K562 (cell line): ENCODE data around the gene NUP85. TPM values are rescaled to one million over a fixed set of nuclear protein-coding genes. Genes with fewer than 3 reads are reported as not detected.

Experiments
- CREB3 ChIP-seq: fragments of 450-650 bp; conservative IDR thresholded peaks from 2 replicates; pipeline ENCODE4 v1.6.1; 2016; ENCODE audit warnings: missing genetic modification characterization, low read depth, mild to moderate bottlenecking, missing compliant biosample characterization, moderate library complexity
- ESRRA ChIP-seq: fragments of 450-650 bp; IDR thresholded peaks from 2 replicates; pipeline ENCODE4 v1.6.1; 2014; ENCODE audit warnings: low read depth, mild to moderate bottlenecking, moderate library complexity, borderline replicate concordance
- ETV5 ChIP-seq: sonication (generic); formaldehyde crosslinking; IDR thresholded peaks from 2 replicates; pipeline ENCODE4 v1.4.0; 2020; ENCODE audit warnings: low read depth, mild to moderate bottlenecking, missing genetic modification reagents
- MEIS2 ChIP-seq: fragments of 450-650 bp; IDR thresholded peaks from 2 replicates; pipeline ENCODE4 v1.6.1; 2014; ENCODE audit warnings: mild to moderate bottlenecking; ENCODE audit not compliant: partially characterized antibody
- MLLT1 ChIP-seq, 2 experiments: fragments of 450-650 bp; IDR thresholded peaks; 2 replicates each; pipeline ENCODE4 v1.6.1; 2016
- NFXL1 ChIP-seq: fragments of 450-650 bp; formaldehyde crosslinking; IDR thresholded peaks from 2 replicates; pipeline ENCODE4 v1.4.0; 2021; ENCODE audit warnings: mild to moderate bottlenecking
- PKNOX1 ChIP-seq: fragments of 450-650 bp; IDR thresholded peaks from 2 replicates; pipeline ENCODE4 v1.6.1; 2016
- PTBP1 ChIP-seq: fragments of 200-400 bp; formaldehyde crosslinking; IDR thresholded peaks from 2 replicates; pipeline ENCODE4 v1.6.1; 2017; ENCODE audit warnings: low read depth, low read length
- RBM39 ChIP-seq: fragments of 200-400 bp; formaldehyde crosslinking; optimal IDR thresholded peaks from 2 replicates; pipeline ENCODE3; 2018; ENCODE audit warnings: low read depth, low read length
- RNF2 ChIP-seq: sonication (generic); IDR thresholded peaks from 2 replicates; pipeline ENCODE4 v1.6.1; 2016
- RNF219 ChIP-seq: fragments of 250-450 bp; sonication (Bioruptor Pico); IDR thresholded peaks from 2 replicates; pipeline ENCODE4 v1.5.0; 2022; ENCODE audit warnings: mild to moderate bottlenecking
- SMAD2 ChIP-seq: fragments of 150-350 bp; IDR thresholded peaks from 2 replicates; pipeline ENCODE4 v1.6.1; 2014; ENCODE audit warnings: low read depth, mild to moderate bottlenecking, low read length
- SMARCA4 ChIP-seq: fragments of 450-650 bp; IDR thresholded peaks from 2 replicates; pipeline ENCODE4 v1.6.1; 2016
- YY1 ChIP-seq, 3 experiments: IDR thresholded peaks; 2 replicates each; pipeline ENCODE4 v1.6.1; 2011; ENCODE audit warnings: low read length in 2 of 3, mild to moderate bottlenecking in 2 of 3, moderate library complexity in 2 of 3, borderline replicate concordance in 1 of 3, control low read depth in 1 of 3, low read depth in 1 of 3; ENCODE audit not compliant: insufficient read depth in 3 of 3, insufficient replicate concordance in 2 of 3, control insufficient read depth in 1 of 3, insufficient read length in 1 of 3; ENCODE audit errors: extremely low read depth in 1 of 3
- ZNF121 ChIP-seq: sonication (generic); formaldehyde crosslinking; conservative IDR thresholded peaks from 2 replicates; pipeline ENCODE4 v1.8.0; 2022; ENCODE audit warnings: missing genetic modification reagents
- ZNF274 ChIP-seq: IDR thresholded peaks from 2 replicates; pipeline ENCODE4 v1.6.1; 2011; ENCODE audit warnings: low read depth, mild to moderate bottlenecking, low read length, moderate library complexity, borderline replicate concordance
- ZNF324 ChIP-seq: fragments of 250-450 bp; sonication (Bioruptor Pico); IDR thresholded peaks from 2 replicates; pipeline ENCODE4 v1.4.0; 2020; ENCODE audit warnings: mild to moderate bottlenecking
- polyA plus RNA-seq, 8 experiments: library from polyadenylated mRNA; depleted of rRNA in 4 of 8; stranded (reverse) in 5 of 8; unstranded in 3 of 8; fragments of >200 nt; fragmentation: Nextera tagmentation in 2 of 8; fragmentation: Illumina TruSeq in 1 of 8; extraction: Ambion mirVana in 2 of 8; extraction: Trizol in 1 of 8; gene quantifications; 2 replicates each; pipeline versions ENCODE4 v1.2.1 to v1.2.3, GENCODE V29; 2011 to 2014; ENCODE audit warnings: inconsistent platforms in 1 of 8, missing spikeins in 1 of 8
- total RNA-seq, 7 experiments: library from RNA; depleted of rRNA in 6 of 7; stranded (reverse); fragments of >200 nt in 6 of 7; fragmentation: Illumina TruSeq in 2 of 7; extraction: Trizol in 2 of 7; gene quantifications; 2 replicates each; pipeline versions ENCODE4 v1.2.1 to v1.2.3, GENCODE V29; 2011 to 2021; ENCODE audit warnings: low replicate concordance in 1 of 7

NUP85 gene
- total and polyA plus RNA-seq, 9 of the 15 experiments (the other 6 are each of a cell fraction or from before 2014, with no cell fraction given): 50.2 to 177 (median 110) TPM

GRCh38 chr17:75183999-75184884 lies 21.2 kb upstream of the NUP85 start (continued):
- TF ChIP-seq MEIS2 (peak; percentile 38), CREB3 (tag) (no peak), PTBP1 (no peak), ZNF274 (no peak), SMARCA4 (peak; percentile 36; the same call in 1 of the 2 replicates), ESRRA (peak; percentile 14; the same call in 1 of the 2 replicates), RBM39 (no peak), NFXL1 (CRISPR knock-in tag) (no peak), RNF2 (no peak), SMAD2 (no peak), ZNF324 (no peak), MLLT1 (IDR thresholded peaks at IDR 0.05) (0 out of 4 replicates have a peak, but pooled peaks of 1 of the 2 experiments have one; percentile 38), PKNOX1 (peak; percentile 91), ETV5 (CRISPR knock-in tag) (no peak), YY1 (IDR thresholded peaks at IDR 0.05; ENCODE audit: borderline replicate concordance in 1 of 3, control insufficient read depth in 1 of 3, extremely low read depth in 1 of 3, insufficient read depth in 3 of 3, insufficient read length in 1 of 3, insufficient replicate concordance in 2 of 3, low read depth in 1 of 3, low read length in 2 of 3) (peak in 1 of 3 experiments; percentile 12), ZNF121 (CRISPR knock-in tag) (no peak), RNF219 (CRISPR knock-in tag) (no peak)
